ENCODE data around the gene HOGA1.

The HOGA1 gene

DNA sequence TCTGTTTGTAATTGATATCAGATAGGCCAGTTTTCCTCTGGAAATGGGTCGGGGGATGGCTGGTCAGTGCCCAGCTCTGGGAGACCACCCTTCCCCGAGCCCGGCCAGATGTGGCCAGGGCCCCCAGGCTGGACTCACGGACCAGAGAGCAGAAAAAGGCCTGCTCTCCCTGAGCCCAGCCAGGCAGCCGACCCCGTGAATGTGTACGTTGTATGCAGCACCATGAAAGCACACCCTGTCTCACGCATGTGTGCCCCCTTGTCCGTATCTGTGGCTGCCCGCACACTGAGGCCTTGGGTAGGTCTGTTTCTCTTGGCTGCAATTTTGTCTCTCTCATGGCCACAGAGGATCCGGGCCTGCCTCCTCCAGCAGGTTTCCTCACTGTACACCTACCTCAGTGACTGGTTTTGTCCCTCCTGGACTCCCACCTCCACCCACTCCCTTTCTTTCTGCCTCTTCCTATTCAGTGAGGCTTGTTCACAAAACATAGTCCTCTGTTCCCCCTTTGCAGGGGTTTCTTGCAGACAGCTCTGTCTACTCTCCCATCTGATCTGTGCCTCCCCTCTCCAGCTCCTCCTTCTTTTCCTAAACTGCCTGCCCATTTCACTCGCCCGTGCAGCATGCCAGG lies 35.2 kb upstream of the HOGA1 start:
- TF ChIP-seq GATA3 (IDR thresholded peaks at IDR 0.05; ENCODE audit: low read depth, low read length) (no peak), GATA2 (IDR thresholded peaks at IDR 0.05; ENCODE audit: low read depth, low read length) (no peak)

DNA sequence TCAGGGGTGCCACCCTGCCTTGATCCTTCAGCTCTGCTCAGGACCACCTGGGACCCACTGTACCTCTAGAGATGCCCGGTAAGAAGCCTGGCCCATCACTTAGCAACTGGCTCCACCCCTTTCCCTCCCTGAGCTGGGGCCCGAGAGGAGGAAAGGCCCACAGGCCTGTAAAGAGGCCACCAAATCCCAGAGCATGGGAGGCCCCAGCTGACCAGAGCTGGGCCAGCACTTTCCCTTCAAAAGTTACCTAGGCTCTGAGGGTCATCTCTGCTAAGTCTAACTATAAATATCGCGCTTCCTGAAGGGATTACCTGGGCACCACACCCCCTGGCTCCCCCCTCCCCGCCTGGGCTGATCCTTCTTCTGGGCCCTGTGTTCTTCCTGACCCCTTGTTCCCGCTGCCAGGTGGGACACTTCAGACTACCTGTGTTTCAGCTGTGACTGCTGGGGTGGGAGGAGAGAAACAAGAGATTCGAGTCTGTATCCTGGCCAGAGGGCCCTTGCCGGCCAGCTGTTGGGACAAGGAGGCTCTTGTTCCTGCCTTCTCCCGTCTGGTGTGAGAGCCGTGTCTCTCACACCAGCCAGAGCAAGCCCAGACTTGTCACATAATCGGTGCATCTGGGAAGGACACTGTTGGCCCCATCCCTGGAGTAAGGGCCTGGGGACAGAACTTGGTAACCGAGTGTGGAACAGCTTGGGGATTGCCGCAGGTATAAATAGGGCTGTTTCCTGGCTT lies 34.4 kb upstream of the HOGA1 start:
- TF ChIP-seq GATA3 (IDR thresholded peaks at IDR 0.05; ENCODE audit: low read depth, low read length) (no peak), GATA2 (IDR thresholded peaks at IDR 0.05; ENCODE audit: low read depth, low read length) (no peak)

DNA sequence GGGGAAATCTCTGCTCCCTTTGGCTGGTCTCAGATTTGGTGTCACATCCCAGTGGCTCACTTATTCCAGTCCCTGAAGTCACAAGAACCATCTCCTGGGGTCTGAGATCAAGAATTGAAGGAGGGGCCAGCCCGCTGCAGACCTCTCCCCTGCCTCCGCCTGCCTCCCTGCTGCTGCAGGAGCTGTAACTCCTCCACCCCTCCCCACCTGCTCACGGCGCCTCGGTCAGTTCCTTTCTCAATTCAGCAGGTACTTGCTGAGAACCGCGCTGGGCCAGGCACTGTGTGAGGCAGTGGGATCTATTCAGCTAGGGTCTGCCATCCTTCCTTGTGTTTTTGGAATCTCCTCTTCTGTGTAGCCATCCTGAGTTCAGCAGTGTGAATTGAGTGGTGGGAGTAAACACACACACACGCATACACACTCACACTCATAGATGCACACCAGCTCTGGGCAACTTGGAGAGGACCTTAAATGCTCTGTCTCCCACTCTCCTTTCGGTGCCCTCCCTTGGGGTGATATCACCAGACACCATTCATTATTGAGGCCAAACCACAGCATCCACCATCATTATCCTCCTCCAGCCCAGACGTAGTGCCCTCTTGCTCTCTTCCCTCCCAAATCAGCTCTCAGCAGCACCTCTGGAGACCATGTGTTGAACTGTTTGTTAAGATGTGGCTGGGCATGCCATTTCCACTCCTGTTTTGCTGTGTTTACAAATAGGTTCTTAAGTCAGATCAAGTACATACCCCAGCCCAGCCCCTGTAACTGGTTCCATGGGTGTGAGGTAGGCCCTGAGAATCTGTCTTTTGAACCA lies 33.6 kb upstream of the HOGA1 start:
- TF ChIP-seq GATA3 (IDR thresholded peaks at IDR 0.05; ENCODE audit: low read depth, low read length), result no peak
- no peak for TF ChIP-seq GATA2 (IDR thresholded peaks at IDR 0.05; ENCODE audit: low read depth, low read length)

DNA sequence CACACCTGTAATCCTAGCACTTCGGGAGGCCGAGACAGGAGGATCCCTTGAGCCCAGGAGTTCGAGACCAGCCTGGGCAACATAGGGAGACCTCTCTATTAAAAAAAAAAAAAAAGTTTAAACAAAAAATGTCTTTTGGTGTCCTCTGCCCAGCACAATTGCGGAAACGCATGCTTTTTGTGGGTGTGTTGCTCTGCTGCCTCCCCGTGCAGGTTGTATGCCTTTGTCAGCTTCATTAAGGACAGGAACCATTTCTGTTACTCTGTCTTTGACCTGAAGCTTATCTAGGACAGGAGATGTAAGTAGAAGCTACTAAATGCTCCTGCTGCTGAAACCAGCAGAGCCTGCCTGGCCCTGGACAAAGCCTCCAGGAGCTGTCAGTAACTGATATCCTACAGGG lies 32.9 kb upstream of the HOGA1 start:
- TF ChIP-seq GATA3 (IDR thresholded peaks at IDR 0.05; ENCODE audit: low read depth, low read length) (no peak), GATA2 (IDR thresholded peaks at IDR 0.05; ENCODE audit: low read depth, low read length) (no peak)

DNA sequence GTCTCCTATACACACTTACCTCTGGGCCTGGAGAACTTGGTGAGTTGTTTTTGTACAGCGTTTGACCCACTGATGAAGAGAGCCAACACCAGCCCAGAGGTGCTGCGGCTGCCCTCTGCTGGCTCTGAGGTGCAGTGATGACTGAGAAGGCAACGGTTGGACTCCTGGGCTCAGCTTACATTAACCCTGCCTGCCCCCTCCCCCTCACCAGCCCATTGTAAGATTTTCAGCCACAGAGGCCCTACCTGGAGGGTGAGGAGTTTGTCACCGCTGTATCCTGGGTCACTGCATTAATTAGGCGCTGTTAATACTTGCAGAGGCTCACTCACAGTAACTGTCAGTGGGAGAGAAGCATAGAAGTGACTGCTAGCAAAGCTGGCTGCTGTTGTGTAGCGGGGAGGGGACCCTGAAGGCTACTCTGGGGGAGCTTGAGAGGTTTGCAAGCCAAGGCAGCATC lies 30.6 kb upstream of the HOGA1 start:
- TF ChIP-seq GATA2 (IDR thresholded peaks at IDR 0.05; ENCODE audit: low read depth, low read length) (no peak), GATA3 (IDR thresholded peaks at IDR 0.05; ENCODE audit: low read depth, low read length) (no peak)

DNA sequence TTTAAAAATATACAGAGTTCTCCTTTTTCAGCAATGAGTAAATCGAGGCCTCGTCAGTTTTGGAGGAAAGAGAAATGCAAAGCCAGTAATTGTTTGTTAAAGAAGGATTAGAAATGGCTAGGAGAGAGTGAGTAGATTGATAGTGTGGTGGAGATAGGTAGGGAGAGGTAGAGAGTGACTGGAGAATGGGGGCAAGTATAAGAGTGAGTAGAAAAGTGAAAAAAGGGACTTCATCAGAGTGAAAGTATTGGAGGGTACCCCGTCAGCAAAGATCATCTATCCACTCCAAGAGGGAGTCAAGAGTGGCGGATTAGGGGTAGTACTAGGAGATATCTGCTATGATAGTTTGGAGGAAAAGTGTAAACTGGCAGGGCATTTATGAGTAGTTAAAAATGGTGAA lies 20.9 kb upstream of the HOGA1 start:
- no peak for TF ChIP-seq GATA3 (IDR thresholded peaks at IDR 0.05; ENCODE audit: low read depth, low read length)
- TF ChIP-seq GATA2 (IDR thresholded peaks at IDR 0.05; ENCODE audit: low read depth, low read length), result no peak

DNA sequence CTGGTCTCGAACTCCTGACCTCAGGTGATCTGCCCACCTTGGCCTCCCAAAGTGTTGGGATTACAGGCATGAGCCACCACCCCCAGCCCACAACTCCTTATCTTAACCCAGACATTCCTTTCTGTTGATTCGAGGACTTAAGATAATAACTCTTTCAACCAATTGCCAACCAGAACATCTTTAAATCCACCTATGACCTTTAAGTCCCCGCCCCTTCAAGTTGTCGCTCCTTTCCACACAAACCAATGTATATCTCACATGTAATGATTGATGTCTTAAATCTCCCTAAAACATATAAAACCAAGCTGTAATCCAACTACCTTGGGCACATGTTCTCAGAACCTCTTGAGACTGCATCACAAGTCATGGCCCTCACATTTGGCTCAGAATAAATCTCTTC lies 19.4 kb upstream of the HOGA1 start:
- TF ChIP-seq GATA2 (IDR thresholded peaks at IDR 0.05; ENCODE audit: low read depth, low read length) (no peak), GATA3 (IDR thresholded peaks at IDR 0.05; ENCODE audit: low read depth, low read length) (no peak)

DNA sequence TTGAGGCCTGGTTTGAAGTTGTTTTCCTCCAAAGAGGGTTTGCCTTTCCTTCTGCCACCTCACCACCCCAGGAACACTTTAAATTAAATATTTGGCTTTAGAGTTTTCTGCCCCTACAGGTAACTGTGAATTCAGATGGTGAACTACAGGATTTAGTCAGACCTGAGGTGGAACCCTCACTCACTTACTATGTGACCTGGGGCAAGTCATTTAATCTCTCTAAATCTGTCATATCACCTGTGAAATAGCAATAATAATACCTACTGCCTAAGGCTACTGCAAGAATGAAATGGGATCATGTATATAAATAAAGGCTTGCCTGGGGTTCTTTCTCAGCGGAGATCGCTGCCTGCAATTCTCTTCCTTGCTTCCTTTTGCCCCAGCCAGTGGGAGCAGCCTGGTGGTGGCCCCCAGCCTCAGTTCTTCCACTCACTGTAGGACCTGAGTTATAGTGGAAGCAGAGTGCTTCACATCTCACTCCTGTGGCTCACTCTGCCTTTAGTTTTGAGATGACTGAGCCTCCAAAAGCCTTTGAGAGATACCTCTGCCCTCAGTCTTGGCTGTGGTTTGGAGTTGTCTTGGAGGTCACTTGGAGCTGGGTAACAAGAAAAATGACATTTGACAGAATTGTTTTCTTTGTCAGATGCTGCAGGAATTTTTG lies 17.7 kb upstream of the HOGA1 start:
- TF ChIP-seq GATA3 (IDR thresholded peaks at IDR 0.05; ENCODE audit: low read depth, low read length) (no peak), GATA2 (IDR thresholded peaks at IDR 0.05; ENCODE audit: low read depth, low read length) (no peak)

DNA sequence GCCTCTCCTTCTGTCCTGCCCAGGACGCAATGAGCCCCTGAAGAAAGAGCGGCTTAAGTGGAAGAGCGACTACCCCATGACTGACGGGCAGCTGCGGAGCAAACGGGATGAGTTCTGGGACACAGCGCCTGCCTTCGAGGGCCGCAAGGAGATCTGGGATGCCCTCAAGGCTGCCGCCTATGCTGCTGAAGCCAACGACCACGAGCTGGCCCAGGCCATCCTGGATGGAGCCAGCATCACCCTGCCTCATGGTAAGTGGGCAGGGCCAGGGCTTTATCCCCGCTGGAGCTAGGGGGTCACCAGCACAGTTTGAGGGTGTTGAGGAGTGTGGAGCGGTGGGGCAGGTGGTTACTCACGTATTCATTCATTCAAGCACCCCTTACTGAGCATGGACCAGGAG lies 16.3 kb upstream of the HOGA1 start:
- no peak for TF ChIP-seq GATA3 (IDR thresholded peaks at IDR 0.05; ENCODE audit: low read depth, low read length)

DNA sequence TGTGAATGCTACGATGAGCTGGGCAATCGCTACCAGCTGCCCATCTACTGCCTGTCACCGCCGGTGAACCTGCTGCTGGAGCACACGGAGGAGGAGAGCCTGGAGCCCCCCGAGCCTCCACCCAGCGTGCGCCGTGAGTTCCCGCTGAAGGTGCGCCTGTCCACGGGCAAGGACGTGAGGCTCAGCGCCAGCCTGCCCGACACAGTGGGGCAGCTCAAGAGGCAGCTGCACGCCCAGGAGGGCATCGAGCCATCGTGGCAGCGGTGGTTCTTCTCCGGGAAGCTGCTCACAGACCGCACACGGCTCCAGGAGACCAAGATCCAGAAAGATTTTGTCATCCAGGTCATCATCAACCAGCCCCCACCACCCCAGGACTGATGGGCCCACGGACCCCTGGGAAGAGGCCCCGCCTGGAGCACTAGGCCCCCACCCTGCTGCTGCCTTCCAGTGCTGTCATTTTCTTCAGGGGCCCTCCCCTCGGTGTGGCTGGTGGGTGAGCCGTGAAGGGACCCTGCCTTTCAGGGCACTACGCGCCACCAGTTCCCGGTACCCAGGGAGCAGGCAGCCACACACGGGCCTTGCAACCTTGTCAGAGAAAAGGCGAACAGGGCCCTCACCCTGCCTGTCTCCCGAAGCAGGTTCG lies 13.9 kb upstream of the HOGA1 start:
- no peak for TF ChIP-seq GATA2 (IDR thresholded peaks at IDR 0.05; ENCODE audit: low read depth, low read length)
- TF ChIP-seq GATA3 (IDR thresholded peaks at IDR 0.05; ENCODE audit: low read depth, low read length), result no peak

DNA sequence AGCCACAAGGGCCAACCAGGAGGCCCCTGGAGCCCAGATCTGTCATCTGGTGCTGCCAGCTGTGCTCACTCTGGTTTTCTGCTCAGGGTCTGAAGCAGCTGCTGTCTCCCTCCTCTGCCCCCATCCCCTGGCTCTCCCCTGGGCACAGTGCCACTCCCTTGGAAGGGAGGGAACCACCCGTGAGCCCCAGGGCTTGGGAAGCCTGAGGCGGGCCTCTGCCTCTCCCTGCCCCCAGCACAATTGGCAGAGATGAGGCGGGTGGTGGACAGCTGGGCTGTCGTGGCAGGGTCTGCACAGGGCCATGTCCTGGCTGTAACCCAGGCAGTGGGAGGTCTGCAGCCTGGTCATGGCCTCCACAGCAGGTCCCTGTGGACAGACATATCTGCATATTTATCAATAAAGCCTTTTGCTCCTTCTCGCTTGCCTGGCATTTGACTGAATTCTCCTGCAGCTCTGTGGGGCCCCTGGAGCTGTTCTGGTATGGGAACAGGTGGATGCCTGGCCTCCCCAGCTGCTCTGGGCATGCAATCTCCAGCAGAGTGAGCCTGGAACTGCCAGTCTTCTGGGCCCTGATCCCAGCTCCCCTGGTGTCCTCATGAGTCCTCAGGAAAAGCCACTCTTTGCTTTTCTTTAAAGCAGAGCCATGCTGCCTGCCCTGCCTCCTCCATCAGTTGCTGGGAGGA lies 13.3 kb upstream of the HOGA1 start:
- TF ChIP-seq GATA2 (IDR thresholded peaks at IDR 0.05; ENCODE audit: low read depth, low read length) (peak; percentile 24; the same call in 1 of the 2 replicates), GATA3 (IDR thresholded peaks at IDR 0.05; ENCODE audit: low read depth, low read length) (no peak)

DNA sequence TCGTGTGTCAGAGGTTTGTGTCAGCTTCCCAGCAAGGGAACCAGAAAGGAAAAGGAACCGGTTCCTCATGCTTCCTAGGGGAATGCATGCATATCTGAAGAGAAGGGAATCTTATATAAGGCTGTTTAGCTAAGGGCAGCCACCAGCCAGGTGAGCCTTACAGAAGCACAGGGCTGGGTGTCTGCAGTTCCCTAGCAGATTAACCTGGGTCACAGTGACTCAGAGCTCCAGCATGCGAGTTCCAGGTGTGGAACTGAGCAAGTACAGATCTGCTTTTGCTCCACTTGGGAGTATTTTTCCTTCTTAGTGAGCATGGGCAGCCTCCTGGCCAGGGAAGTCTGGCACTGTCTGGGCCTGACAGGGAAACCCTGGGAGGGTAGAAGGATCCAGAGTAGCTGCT lies 12.6 kb upstream of the HOGA1 start:
- TF ChIP-seq GATA3 (IDR thresholded peaks at IDR 0.05; ENCODE audit: low read depth, low read length) (no peak), GATA2 (IDR thresholded peaks at IDR 0.05; ENCODE audit: low read depth, low read length) (no peak)
